Right kidney (tissue), 1 donor: ENCODE data around the gene GAGE10.
"Not testable (repeated sequence)": the region's sequence is repeated elsewhere in the genome, so short reads cannot be mapped to it uniquely, and the experiment has no call there.

ENCODE experiments used
- DNase-seq: peaks from one replicate; pipeline ENCODE4 v3.0.0-alpha.2; 2016

The GAGE10 gene

GRCh38 chrX:49323735-49324134 is 20.3 kb downstream of the GAGE10 start:
- not testable (repeated sequence) for DNase-seq

DNA sequence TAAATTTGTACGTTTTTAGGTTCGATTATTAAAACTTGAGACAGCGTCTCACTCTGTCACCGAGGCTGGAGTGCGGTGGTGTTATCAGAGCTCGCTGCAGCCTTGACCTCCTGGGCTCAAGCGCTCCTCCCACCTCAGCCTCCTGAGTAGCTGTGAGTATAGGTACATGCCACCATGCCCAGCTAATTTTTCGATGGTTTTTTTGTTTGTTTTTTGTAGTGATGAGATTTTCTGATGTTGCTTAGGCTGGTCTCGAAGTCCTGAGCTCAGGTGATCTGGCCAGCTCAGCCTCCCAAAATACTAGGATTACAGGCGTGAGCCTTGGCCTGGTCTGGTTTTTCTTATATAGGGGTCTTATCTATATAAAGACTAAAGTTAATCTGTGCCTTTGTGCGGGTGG is 27.0 kb downstream of the GAGE10 start:
- DNase-seq, result not testable (repeated sequence)

DNA sequence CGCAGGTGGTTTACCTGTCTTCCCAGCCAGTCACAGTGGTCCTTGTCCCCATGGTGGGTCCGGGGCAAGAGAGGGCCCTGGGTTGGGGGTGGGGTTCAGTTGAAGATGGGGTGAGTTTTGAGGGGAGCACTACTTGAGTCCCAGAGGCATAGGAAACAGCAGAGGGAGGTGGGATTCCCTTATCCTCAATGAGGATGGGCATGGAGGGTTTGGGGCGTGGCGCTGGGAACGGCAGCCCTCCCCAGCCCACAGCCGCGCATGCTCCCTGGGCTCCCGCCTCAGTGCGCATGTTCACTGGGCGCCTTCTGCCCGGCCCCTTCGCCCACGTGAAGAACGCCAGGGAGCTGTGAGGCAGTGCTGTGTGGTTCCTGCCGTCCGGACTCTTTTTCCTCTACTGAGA is 27.8 kb downstream of the GAGE10 start, which contains the start of gene GAGE13:
TSS of gene GAGE13 (plus strand) at position 301 of the 400 bp plus-strand sequence. CDS start 1,156 bp downstream, outside the sequence.
- not testable (repeated sequence) for DNase-seq

DNA sequence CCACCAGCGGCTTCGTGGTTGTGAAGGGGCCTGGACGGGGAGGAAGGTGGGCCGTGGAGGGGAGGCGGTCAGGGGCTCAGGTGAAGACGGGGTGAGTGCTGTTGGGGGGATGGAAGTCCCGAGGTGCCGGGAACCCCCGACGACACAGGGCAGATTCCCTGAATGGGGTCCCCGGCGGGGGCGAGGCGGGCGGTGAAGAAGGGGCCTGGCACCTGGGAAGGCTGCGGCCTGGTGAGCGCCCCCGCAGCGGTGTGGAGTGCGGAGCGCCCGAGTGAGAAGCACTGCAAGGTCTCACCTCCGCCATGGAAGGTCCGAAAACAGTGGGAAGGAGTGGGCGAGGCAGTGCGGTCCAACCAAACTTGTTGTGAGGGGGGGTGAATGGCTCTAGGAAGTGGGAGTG is 28.4 kb downstream of the GAGE10 start:
- not testable (repeated sequence) for DNase-seq

DNA sequence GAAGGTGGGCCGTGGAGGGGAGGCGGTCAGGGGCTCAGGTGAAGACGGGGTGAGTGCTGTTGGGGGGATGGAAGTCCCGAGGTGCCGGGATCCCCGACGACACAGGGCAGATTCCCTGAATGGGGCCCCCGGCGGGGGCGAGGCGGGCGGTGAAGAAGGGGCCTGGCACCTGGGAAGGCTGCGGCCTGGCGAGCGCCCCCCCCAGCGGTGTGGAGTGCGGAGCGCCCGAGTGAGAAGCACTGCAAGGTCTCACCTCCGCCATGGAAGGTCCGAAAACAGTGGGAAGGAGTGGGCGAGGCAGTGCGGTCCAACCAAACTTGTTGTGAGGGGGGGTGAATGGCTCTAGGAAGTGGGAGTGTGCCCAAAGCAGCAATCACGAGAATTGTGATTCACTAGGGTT is 38.0 kb downstream of the GAGE10 start:
- not testable (repeated sequence) for DNase-seq

DNA sequence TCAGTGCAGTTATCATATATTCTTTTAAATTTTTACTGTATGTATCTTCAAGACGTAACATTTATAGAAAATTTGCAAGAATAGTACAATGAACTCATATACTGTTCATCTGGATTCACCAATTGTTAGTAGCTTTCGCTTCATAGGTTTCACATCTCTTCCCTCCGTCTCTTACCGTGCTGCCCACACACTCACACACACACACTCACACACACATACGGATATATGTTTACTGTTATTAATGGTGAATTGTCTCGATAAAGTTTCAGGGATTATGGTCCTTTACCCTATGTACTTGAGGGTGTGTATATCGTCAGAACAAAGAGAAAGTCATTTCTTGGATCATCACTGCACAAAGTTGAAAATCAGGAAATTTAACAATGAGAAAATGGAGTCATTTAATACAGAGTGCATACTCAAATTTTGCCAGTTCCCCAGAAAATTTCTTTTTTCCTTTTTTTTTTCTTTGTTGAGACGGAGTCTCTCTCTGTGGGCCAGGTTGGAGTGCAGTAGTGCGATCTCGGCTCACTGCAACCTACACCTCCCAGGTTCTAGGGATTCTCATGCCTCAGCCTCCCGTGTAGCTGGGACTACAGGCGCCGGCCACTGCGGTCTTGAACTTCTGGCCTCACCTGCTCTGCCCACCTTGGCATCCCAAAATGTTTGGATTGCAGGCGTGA is 41.2 kb downstream of the GAGE10 start:
- DNase-seq, result not testable (repeated sequence)

- DNase-seq, result not testable (repeated sequence)
These were observed 42.0 kb downstream of the GAGE10 start for GRCh38 chrX:49345402-49345801.

DNA sequence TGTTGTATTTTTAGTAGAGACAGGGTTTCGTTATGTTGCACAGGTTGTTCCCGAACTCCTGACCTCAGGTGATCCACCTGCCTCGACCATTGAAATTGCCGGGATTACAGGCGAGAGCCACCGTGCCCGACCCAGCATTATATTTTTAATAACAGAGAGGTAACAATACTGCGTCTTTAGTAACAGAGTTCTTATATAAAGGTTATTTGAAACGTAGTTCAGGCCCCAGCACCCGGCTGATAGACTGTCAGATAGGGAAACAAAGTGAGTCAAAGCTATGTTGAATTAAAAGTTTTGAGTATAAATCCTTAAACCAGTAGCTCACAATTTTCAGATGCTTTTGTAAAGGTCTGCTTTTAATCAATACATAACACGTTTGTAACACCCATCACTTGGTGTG is 42.7 kb downstream of the GAGE10 start:
- not testable (repeated sequence) for DNase-seq
